Measurements from ENCODE around the gene FAM3D.

DNA sequence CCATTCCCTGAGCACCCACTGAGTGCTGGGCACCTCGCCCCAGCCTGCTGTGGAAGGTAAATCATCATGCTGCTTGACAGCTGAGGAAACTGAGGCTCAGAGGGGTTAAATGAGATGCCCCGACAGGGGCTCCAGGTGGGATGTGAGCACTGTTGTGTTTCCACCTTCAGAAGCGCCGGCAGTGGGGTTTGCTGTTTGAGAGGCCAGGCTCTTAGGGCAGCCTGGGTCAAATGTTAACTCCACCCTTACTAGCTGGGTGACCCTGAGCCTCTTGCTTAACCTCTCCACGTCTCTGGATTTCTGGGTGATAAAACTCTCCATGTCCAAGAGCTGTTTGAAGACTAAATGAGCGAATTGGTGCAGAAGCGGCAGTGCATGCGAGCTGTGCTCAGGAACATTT is 43.1 kb downstream of the FAM3D start:
- TF ChIP-seq, protein P1, sequence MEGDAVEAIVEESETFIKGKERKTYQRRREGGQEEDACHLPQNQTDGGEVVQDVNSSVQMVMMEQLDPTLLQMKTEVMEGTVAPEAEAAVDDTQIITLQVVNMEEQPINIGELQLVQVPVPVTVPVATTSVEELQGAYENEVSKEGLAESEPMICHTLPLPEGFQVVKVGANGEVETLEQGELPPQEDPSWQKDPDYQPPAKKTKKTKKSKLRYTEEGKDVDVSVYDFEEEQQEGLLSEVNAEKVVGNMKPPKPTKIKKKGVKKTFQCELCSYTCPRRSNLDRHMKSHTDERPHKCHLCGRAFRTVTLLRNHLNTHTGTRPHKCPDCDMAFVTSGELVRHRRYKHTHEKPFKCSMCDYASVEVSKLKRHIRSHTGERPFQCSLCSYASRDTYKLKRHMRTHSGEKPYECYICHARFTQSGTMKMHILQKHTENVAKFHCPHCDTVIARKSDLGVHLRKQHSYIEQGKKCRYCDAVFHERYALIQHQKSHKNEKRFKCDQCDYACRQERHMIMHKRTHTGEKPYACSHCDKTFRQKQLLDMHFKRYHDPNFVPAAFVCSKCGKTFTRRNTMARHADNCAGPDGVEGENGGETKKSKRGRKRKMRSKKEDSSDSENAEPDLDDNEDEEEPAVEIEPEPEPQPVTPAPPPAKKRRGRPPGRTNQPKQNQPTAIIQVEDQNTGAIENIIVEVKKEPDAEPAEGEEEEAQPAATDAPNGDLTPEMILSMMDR (IDR thresholded peaks at IDR 0.05) = no peak
- TF ChIP-seq POLR2AphosphoS5 (IDR thresholded peaks at IDR 0.05; ENCODE audit: low read depth, low read length) (no peak), TCF7L2 (IDR thresholded peaks at IDR 0.05; ENCODE audit: low read depth, low read length) (no peak)
- TF ChIP-seq, protein P2, sequence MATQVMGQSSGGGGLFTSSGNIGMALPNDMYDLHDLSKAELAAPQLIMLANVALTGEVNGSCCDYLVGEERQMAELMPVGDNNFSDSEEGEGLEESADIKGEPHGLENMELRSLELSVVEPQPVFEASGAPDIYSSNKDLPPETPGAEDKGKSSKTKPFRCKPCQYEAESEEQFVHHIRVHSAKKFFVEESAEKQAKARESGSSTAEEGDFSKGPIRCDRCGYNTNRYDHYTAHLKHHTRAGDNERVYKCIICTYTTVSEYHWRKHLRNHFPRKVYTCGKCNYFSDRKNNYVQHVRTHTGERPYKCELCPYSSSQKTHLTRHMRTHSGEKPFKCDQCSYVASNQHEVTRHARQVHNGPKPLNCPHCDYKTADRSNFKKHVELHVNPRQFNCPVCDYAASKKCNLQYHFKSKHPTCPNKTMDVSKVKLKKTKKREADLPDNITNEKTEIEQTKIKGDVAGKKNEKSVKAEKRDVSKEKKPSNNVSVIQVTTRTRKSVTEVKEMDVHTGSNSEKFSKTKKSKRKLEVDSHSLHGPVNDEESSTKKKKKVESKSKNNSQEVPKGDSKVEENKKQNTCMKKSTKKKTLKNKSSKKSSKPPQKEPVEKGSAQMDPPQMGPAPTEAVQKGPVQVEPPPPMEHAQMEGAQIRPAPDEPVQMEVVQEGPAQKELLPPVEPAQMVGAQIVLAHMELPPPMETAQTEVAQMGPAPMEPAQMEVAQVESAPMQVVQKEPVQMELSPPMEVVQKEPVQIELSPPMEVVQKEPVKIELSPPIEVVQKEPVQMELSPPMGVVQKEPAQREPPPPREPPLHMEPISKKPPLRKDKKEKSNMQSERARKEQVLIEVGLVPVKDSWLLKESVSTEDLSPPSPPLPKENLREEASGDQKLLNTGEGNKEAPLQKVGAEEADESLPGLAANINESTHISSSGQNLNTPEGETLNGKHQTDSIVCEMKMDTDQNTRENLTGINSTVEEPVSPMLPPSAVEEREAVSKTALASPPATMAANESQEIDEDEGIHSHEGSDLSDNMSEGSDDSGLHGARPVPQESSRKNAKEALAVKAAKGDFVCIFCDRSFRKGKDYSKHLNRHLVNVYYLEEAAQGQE (IDR thresholded peaks at IDR 0.05; ENCODE audit: insufficient read depth in 1 of 2, low read depth in 2 of 2, low read length in 1 of 2) = no peak

All from Panc1 (cell line).